Fibroblast of lung (primary cell): ENCODE measurements around the gene CAPN13. TPM values are rescaled to one million over a fixed set of nuclear protein-coding genes. Genes with fewer than 3 reads are reported as not detected.

ENCODE experiments used
- DNase-seq, 2 donors: peaks; one replicate each; pipeline versions ENCODE4 v3.0.0 to v3.0.0-alpha.2; 2010; ENCODE audit warnings: low read depth in 2 of 2
- H2AFZ ChIP-seq: 2 replicates; pipeline ENCODE4 v1.5.1; 2012; ENCODE audit warnings: low read length, control low read depth, inconsistent platforms
- H3K27ac ChIP-seq: 2 replicates; pipeline ENCODE4 v1.5.1; 2011; ENCODE audit warnings: low read length, control low read depth; ENCODE audit not compliant: insufficient read depth
- H3K27me3 ChIP-seq: 2 replicates; pipeline ENCODE4 v1.5.1; 2011; ENCODE audit warnings: mild to moderate bottlenecking, low read length; ENCODE audit not compliant: control insufficient read depth, insufficient read depth
- H3K36me3 ChIP-seq: 2 replicates; pipeline ENCODE4 v1.5.1; 2011; ENCODE audit warnings: low read length; ENCODE audit not compliant: control insufficient read depth, insufficient read depth
- H3K4me1 ChIP-seq: 2 replicates; pipeline ENCODE4 v1.5.1; 2011; ENCODE audit warnings: low read length; ENCODE audit not compliant: control insufficient read depth, insufficient read depth; ENCODE audit errors: extremely low read depth
- H3K4me2 ChIP-seq: 2 replicates; pipeline ENCODE4 v1.5.1; 2011; ENCODE audit warnings: low read length, control low read depth; ENCODE audit not compliant: insufficient read depth; ENCODE audit errors: extremely low read depth
- H3K4me3 ChIP-seq, 4 experiments: fragments of 200-600 bp in 1 of 4; sonication (generic) in 1 of 4; replicated peaks in 1 of 4; 2 replicates each; pipeline ENCODE4 v1.5.1; 2011 to 2016; ENCODE audit warnings: low read length in 4 of 4, low read depth in 3 of 4, mild to moderate bottlenecking in 3 of 4, control low read depth in 2 of 4, inconsistent platforms in 1 of 4, mixed read lengths in 1 of 4; ENCODE audit not compliant: insufficient read depth in 1 of 4; ENCODE audit errors: control extremely low read depth in 1 of 4
- H3K79me2 ChIP-seq: 2 replicates; pipeline ENCODE4 v1.5.1; 2012; ENCODE audit warnings: mild to moderate bottlenecking, low read length, inconsistent platforms; ENCODE audit not compliant: control insufficient read depth, insufficient read depth
- H3K9ac ChIP-seq: 2 replicates; pipeline ENCODE4 v1.5.1; 2011; ENCODE audit warnings: mild to moderate bottlenecking, low read length, control low read depth; ENCODE audit not compliant: insufficient read depth
- H3K9me3 ChIP-seq: 2 replicates; pipeline ENCODE4 v1.5.1; 2012; ENCODE audit warnings: low read depth, low read length; ENCODE audit not compliant: control insufficient read depth, insufficient read depth
- H4K20me1 ChIP-seq: 2 replicates; pipeline ENCODE4 v1.5.1; 2011; ENCODE audit warnings: low read length; ENCODE audit not compliant: control insufficient read depth, insufficient read depth; ENCODE audit errors: extremely low read depth
- CTCF ChIP-seq, 2 donors: IDR thresholded peaks in 1 of 2; conservative IDR thresholded peaks in 1 of 2; 1 replicate in 1 of 2; 2 replicates in 1 of 2; pipeline ENCODE4 v1.5.1; 2011 to 2012; ENCODE audit warnings: low read length in 2 of 2, control low read depth in 1 of 2, inconsistent platforms in 1 of 2, low read depth in 1 of 2, mild to moderate bottlenecking in 1 of 2
- EZH2 ChIP-seq: IDR thresholded peaks from 2 replicates; pipeline ENCODE4 v1.5.1; 2012; ENCODE audit warnings: low read length, control low read depth, mild to moderate bottlenecking; ENCODE audit errors: missing control alignments
- polyA plus RNA-seq, 2 donors: library from polyadenylated mRNA; depleted of rRNA in 1 of 2; stranded (reverse) in 1 of 2; unstranded in 1 of 2; fragments of >200 nt; gene quantifications; 2 replicates each; pipeline ENCODE4 v1.2.1, GENCODE V29; 2011 to 2012; ENCODE audit warnings: missing spikeins in 1 of 2
- total RNA-seq: library from RNA; depleted of rRNA; stranded (reverse); fragments of >200 nt; gene quantifications from 2 replicates; pipeline ENCODE4 v1.2.1, GENCODE V29; 2014

CAPN13 gene
- total and polyA plus RNA-seq, 2 donors (not counting 1 experiment from before 2014, with no cell fraction given), result not detected

GRCh38 chr2:30799366-30799765 lies 7.9 kb downstream of the CAPN13 start:
- no peak overlapping the region for H2AFZ ChIP-seq
- no peaks in the 10 kb centered on the region for H3K9me3 ChIP-seq
- no peak for DNase-seq
- TF ChIP-seq CTCF (conservative IDR thresholded peaks at IDR 0.05 in 1 of 2, IDR thresholded peaks at IDR 0.05 in 1 of 2; ENCODE audit: low read depth in 1 of 2, low read length in 2 of 2) (no peak), EZH2 (no peak)
- no peak overlapping the region for H3K27ac ChIP-seq
- no peaks in the 10 kb centered on the region for H3K79me2 ChIP-seq
- H3K4me3 ChIP-seq, result no peak overlapping the region
- no peaks in the 10 kb centered on the region for H3K36me3 ChIP-seq
- H4K20me1 ChIP-seq, result no peaks in the 10 kb centered on the region
- H3K9ac ChIP-seq, result no peak overlapping the region
- H3K27me3 ChIP-seq, result no peaks in the 10 kb centered on the region
- H3K4me2 ChIP-seq, result no peak overlapping the region
- no peaks in the 10 kb centered on the region for H3K4me1 ChIP-seq

- Histone ChIP-seq H4K20me1 (no peaks in the 10 kb centered on the region), H3K27me3 (no peaks in the 10 kb centered on the region), H3K9ac (no peak overlapping the region), H3K4me1 (no peaks in the 10 kb centered on the region), H3K27ac (no peak overlapping the region), H3K9me3 (no peaks in the 10 kb centered on the region), H2AFZ (no peak overlapping the region), H3K4me3 (no peak overlapping the region), H3K4me2 (no peak overlapping the region), H3K36me3 (no peaks in the 10 kb centered on the region), H3K79me2 (no peaks in the 10 kb centered on the region)
- TF ChIP-seq CTCF (conservative IDR thresholded peaks at IDR 0.05 in 1 of 2, IDR thresholded peaks at IDR 0.05 in 1 of 2; ENCODE audit: low read depth in 1 of 2, low read length in 2 of 2), result no peak
- TF ChIP-seq EZH2, result no peak
- no peak for DNase-seq
Observed at GRCh38 chr2:30798536-30798991, 8.7 kb downstream of the CAPN13 start.

- H3K79me2 ChIP-seq, result no peaks in the 10 kb centered on the region
- H3K9me3 ChIP-seq, result no peaks in the 10 kb centered on the region
- TF ChIP-seq EZH2 (no peak), CTCF (conservative IDR thresholded peaks at IDR 0.05 in 1 of 2, IDR thresholded peaks at IDR 0.05 in 1 of 2; ENCODE audit: low read depth in 1 of 2, low read length in 2 of 2) (no peak)
- no peak for DNase-seq
- no peak overlapping the region for H2AFZ ChIP-seq
- no peaks in the 10 kb centered on the region for H3K27me3 ChIP-seq
- no peak overlapping the region for H3K4me2 ChIP-seq
- H4K20me1 ChIP-seq, result no peaks in the 10 kb centered on the region
- H3K36me3 ChIP-seq, result no peaks in the 10 kb centered on the region
- no peak overlapping the region for H3K4me3 ChIP-seq
- H3K27ac ChIP-seq, result no peak overlapping the region
- no peak overlapping the region for H3K9ac ChIP-seq
- no peaks in the 10 kb centered on the region for H3K4me1 ChIP-seq
Observed at GRCh38 chr2:30797381-30798015, 9.7 kb downstream of the CAPN13 start.
